ENCODE measurements around the gene DNPEP. TPM values are rescaled to one million over a fixed set of nuclear protein-coding genes. Genes with fewer than 3 reads are reported as not detected.
A peak's percentile ranks its signal among the peaks of the same experiment; 100 is the strongest.

The DNPEP gene
- total and polyA plus RNA-seq, 2 donors from 2014 or later, result 53.3 to 71.0 TPM

GRCh38 chr2:219406861-219407230 is 19.1 kb upstream of the DNPEP start:
- H3K9me3 ChIP-seq (ENCODE audit: control insufficient read depth in 2 of 3, insufficient read depth in 1 of 3, low read length in 3 of 3), result no peaks in the 10 kb centered on the region
- H3K36me3 ChIP-seq (ENCODE audit: control insufficient read depth in 2 of 3, insufficient read depth in 3 of 3, low read length in 3 of 3), result no peaks in the 10 kb centered on the region
- no peak overlapping the region for H3K4me3 ChIP-seq (ENCODE audit: low read length in 3 of 3)
- intact Hi-C loops (cut with DNase I), result loop anchor here (10.0 kb wide), 1 partner anchor 128 kb away; no protein-coding TSS in a partner anchor
- no peaks in the 10 kb centered on the region for H3K4me1 ChIP-seq (ENCODE audit: control insufficient read depth in 2 of 3, insufficient read depth in 2 of 3, low read depth in 1 of 3, low read length in 3 of 3)
- H3K27me3 ChIP-seq (ENCODE audit: control insufficient read depth, insufficient read depth, low read length), result no peaks in the 10 kb centered on the region
- H3K9ac ChIP-seq (ENCODE audit: low read length in 3 of 3), result no peak overlapping the region
- peak in 1 of 5 donors; percentile 28 for DNase-seq
- H3K27ac ChIP-seq (ENCODE audit: low read depth in 2 of 2, low read length in 2 of 2), result no peak overlapping the region
- no peak for FAIRE-seq
- TF ChIP-seq CTCF (IDR thresholded peaks at IDR 0.05; ENCODE audit: borderline replicate concordance, extremely low read depth, insufficient read depth), result no peak

- no peak overlapping the region for H3K27ac ChIP-seq (ENCODE audit: low read depth in 2 of 2, low read length in 2 of 2)
Measured at GRCh38 chr2:219405958-219406860, 18.5 kb upstream of the DNPEP start.

GRCh38 chr2:219405451-219405850 is 17.7 kb upstream of the DNPEP start:
- no peaks in the 10 kb centered on the region for H3K36me3 ChIP-seq (ENCODE audit: control insufficient read depth in 2 of 3, insufficient read depth in 3 of 3, low read length in 3 of 3)
- peak in 1 of 5 donors; percentile 35 for DNase-seq
- intact Hi-C loops (cut with DNase I), result loop anchor here (10.0 kb wide), 1 partner anchor 129 kb away; no protein-coding TSS in a partner anchor
- TF ChIP-seq CTCF (IDR thresholded peaks at IDR 0.05; ENCODE audit: borderline replicate concordance, extremely low read depth, insufficient read depth), result no peak
- H3K4me3 ChIP-seq (ENCODE audit: low read length in 3 of 3), result no peak overlapping the region
- no peaks in the 10 kb centered on the region for H3K4me1 ChIP-seq (ENCODE audit: control insufficient read depth in 2 of 3, insufficient read depth in 2 of 3, low read depth in 1 of 3, low read length in 3 of 3)
- H3K27me3 ChIP-seq (ENCODE audit: control insufficient read depth, insufficient read depth, low read length), result no peaks in the 10 kb centered on the region
- H3K9me3 ChIP-seq (ENCODE audit: control insufficient read depth in 2 of 3, insufficient read depth in 1 of 3, low read length in 3 of 3), result no peaks in the 10 kb centered on the region
- FAIRE-seq, result no peak
- H3K27ac ChIP-seq (ENCODE audit: low read depth in 2 of 2, low read length in 2 of 2), result no peak overlapping the region
- no peak overlapping the region for H3K9ac ChIP-seq (ENCODE audit: low read length in 3 of 3)

More at GRCh38 chr2:219405958-219406860, 18.5 kb upstream of the DNPEP start:
- Histone ChIP-seq H3K27me3 (ENCODE audit: control insufficient read depth, insufficient read depth, low read length) (no peaks in the 10 kb centered on the region), H3K9me3 (ENCODE audit: control insufficient read depth in 2 of 3, insufficient read depth in 1 of 3, low read length in 3 of 3) (no peaks in the 10 kb centered on the region), H3K4me3 (ENCODE audit: low read length in 3 of 3) (no peak overlapping the region), H3K9ac (ENCODE audit: low read length in 3 of 3) (no peak overlapping the region), H3K36me3 (ENCODE audit: control insufficient read depth in 2 of 3, insufficient read depth in 3 of 3, low read length in 3 of 3) (no peaks in the 10 kb centered on the region), H3K4me1 (ENCODE audit: control insufficient read depth in 2 of 3, insufficient read depth in 2 of 3, low read depth in 1 of 3, low read length in 3 of 3) (no peaks in the 10 kb centered on the region)
- no peak for TF ChIP-seq CTCF (IDR thresholded peaks at IDR 0.05; ENCODE audit: borderline replicate concordance, extremely low read depth, insufficient read depth)
- FAIRE-seq (no peak), DNase-seq (no peak)
- intact Hi-C loops (cut with DNase I), result loop anchor here (10.0 kb wide), 1 partner anchor 129 kb away; no protein-coding TSS in a partner anchor

Data from kidney (tissue), 14 donors.